Omental fat pad (tissue), 4 donors: ENCODE data around the gene GVQW3. TPM values are rescaled to one million over a fixed set of nuclear protein-coding genes. Genes with fewer than 3 reads are reported as not detected.

Experiments used
- ATAC-seq: fragments of 150-250 bp; one replicate; pipeline ENCODE4 v1.9.1; 2016; ENCODE audit warnings: mild to moderate bottlenecking, moderate library complexity; ENCODE audit not compliant: low FRiP score
- DNase-seq: peaks from one replicate; pipeline ENCODE4 v3.0.0-alpha.2; 2019; ENCODE audit warnings: low spot score
- CTCF ChIP-seq, 3 donors: fragments of 450-650 bp; IDR thresholded peaks; one replicate each; pipeline ENCODE4 v1.5.1; 2016 to 2017; ENCODE audit warnings: antibody characterized with exemption in 3 of 3, mild to moderate bottlenecking in 3 of 3, moderate library complexity in 2 of 3
- total RNA-seq, 4 donors: library from RNA; depleted of rRNA; stranded (reverse); fragments of >200 nt; gene quantifications; one replicate each; pipeline ENCODE4 v1.1.0, GENCODE V29; 2016

The GVQW3 gene
- total RNA-seq, 4 donors from 2014 or later, result 0.96 to 2.0 (median 1.4) TPM

GRCh38 chr11:76415073-76415472, 34.0 kb downstream of the GVQW3 start:
- no peak for DNase-seq
- ATAC-seq, result no peak
- TF ChIP-seq CTCF (IDR thresholded peaks at IDR 0.05), result no peak

- DNase-seq (no peak), ATAC-seq (no peak)
- no peak for TF ChIP-seq CTCF (IDR thresholded peaks at IDR 0.05)
Measured at GRCh38 chr11:76419896-76420295, 38.8 kb downstream of the GVQW3 start.

- DNase-seq, result no peak
- ATAC-seq, result no peak
- no peak for TF ChIP-seq CTCF (IDR thresholded peaks at IDR 0.05)
Measured at GRCh38 chr11:76424379-76424778, 43.3 kb downstream of the GVQW3 start.

- ATAC-seq, result no peak
- no peak for DNase-seq
- no peak for TF ChIP-seq CTCF (IDR thresholded peaks at IDR 0.05)
Measured at GRCh38 chr11:76424891-76425290, 43.8 kb downstream of the GVQW3 start.

- ATAC-seq (no peak), DNase-seq (no peak)
- TF ChIP-seq CTCF (IDR thresholded peaks at IDR 0.05), result no peak
Measured at GRCh38 chr11:76426660-76427059, 45.5 kb downstream of the GVQW3 start.

GRCh38 chr11:76436020-76436419, 54.9 kb downstream of the GVQW3 start:
- no peak for TF ChIP-seq CTCF (IDR thresholded peaks at IDR 0.05)
- DNase-seq (no peak), ATAC-seq (no peak)

GRCh38 chr11:76443268-76443980, 62.3 kb downstream of the GVQW3 start:
- TF ChIP-seq CTCF (IDR thresholded peaks at IDR 0.05), result no peak
- ATAC-seq, result no peak
- DNase-seq, result no peak
